ENCODE results near the gene AGPAT2. TPM values are rescaled to one million over a fixed set of nuclear protein-coding genes. Genes with fewer than 3 reads are reported as not detected.

Gene AGPAT2
- total and polyA plus RNA-seq, 2 experiments from 2014 or later: 31.8 to 44.7 TPM

DNA sequence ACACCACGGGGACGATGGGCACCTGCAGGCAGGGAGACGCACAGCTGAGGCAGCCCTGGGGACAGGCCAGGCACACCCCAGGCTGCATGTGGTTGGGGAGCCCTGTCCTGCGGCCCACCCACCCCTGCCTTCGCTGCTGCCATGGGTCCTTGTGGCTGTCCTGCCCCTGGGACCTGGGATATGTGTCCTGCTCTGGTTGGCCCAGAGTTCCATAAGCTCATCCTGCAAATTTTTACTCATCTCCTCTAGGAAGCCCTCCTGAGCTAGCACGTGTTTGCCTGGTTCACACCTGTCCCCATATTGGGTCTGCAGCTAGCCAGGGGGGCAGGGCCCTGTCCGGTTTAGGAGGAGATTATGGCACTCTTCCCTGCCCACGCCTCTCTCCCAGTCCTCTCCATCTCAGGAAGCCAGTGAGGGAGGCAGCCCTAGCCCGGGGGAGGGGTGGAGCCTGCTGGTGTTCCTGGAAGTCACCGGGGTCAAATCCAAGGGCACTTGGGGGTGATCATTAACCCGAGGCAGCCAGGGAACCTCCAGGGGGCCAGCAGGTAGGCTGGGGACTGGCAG lies 12.4 kb downstream of the AGPAT2 start:
- H3K4me2 ChIP-seq: no peak overlapping the region
- no peak overlapping the region for H3K4me3 ChIP-seq
- no peaks in the 10 kb centered on the region for H4K20me1 ChIP-seq (replicated peaks; ENCODE audit: insufficient read depth)
- H3K36me3 Mint-ChIP-seq (ENCODE audit: low read depth): no peaks in the 10 kb centered on the region
- no peak for DNase-seq (ENCODE audit: low spot score)
- H3K27ac ChIP-seq (ENCODE audit: low read depth): no peak overlapping the region
- H3K9me2 ChIP-seq (ENCODE audit: insufficient read depth): no peaks in the 10 kb centered on the region
- H3K4me1 ChIP-seq (ENCODE audit: insufficient read depth): no peaks in the 10 kb centered on the region
- no peaks in the 10 kb centered on the region for H3K27me3 ChIP-seq (ENCODE audit: insufficient read depth)
- no peak overlapping the region; the same call in 1 of the 2 replicates for H3K27ac Mint-ChIP-seq
- H3K27me3 Mint-ChIP-seq (ENCODE audit: insufficient read depth, low read depth, poor library complexity): peaks cover 9% of the 10 kb centered on the region
- H3K79me2 ChIP-seq (replicated peaks; ENCODE audit: insufficient read depth): no peaks in the 10 kb centered on the region
- no peaks in the 10 kb centered on the region for H3K36me3 ChIP-seq (ENCODE audit: insufficient read depth)
- no peaks in the 10 kb centered on the region for H3F3A ChIP-seq (replicated peaks; ENCODE audit: low read depth)
- H3K9me3 Mint-ChIP-seq: no peaks in the 10 kb centered on the region
- no peak overlapping the region for H3K4me3 Mint-ChIP-seq
- no peak; the same call in 2 of the 3 replicates for ATAC-seq
- TF ChIP-seq CTCF (conservative IDR thresholded peaks at IDR 0.05; ENCODE audit: low read depth in 2 of 2): no peak
- TF ChIP-seq ZNF462 (CRISPR knock-in tag; IDR thresholded peaks at IDR 0.05): no peak
- TF ChIP-seq STAT1 (IDR thresholded peaks at IDR 0.05; ENCODE audit: unreplicated experiment): no peak
- TF ChIP-seq, protein P1, sequence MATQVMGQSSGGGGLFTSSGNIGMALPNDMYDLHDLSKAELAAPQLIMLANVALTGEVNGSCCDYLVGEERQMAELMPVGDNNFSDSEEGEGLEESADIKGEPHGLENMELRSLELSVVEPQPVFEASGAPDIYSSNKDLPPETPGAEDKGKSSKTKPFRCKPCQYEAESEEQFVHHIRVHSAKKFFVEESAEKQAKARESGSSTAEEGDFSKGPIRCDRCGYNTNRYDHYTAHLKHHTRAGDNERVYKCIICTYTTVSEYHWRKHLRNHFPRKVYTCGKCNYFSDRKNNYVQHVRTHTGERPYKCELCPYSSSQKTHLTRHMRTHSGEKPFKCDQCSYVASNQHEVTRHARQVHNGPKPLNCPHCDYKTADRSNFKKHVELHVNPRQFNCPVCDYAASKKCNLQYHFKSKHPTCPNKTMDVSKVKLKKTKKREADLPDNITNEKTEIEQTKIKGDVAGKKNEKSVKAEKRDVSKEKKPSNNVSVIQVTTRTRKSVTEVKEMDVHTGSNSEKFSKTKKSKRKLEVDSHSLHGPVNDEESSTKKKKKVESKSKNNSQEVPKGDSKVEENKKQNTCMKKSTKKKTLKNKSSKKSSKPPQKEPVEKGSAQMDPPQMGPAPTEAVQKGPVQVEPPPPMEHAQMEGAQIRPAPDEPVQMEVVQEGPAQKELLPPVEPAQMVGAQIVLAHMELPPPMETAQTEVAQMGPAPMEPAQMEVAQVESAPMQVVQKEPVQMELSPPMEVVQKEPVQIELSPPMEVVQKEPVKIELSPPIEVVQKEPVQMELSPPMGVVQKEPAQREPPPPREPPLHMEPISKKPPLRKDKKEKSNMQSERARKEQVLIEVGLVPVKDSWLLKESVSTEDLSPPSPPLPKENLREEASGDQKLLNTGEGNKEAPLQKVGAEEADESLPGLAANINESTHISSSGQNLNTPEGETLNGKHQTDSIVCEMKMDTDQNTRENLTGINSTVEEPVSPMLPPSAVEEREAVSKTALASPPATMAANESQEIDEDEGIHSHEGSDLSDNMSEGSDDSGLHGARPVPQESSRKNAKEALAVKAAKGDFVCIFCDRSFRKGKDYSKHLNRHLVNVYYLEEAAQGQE (IDR thresholded peaks at IDR 0.05; ENCODE audit: unreplicated experiment): no peak
- no peak for TF ChIP-seq ZNF114 (CRISPR knock-in tag; IDR thresholded peaks at IDR 0.05)
- TF ChIP-seq POLR2AphosphoS5 (IDR thresholded peaks at IDR 0.05; ENCODE audit: low read depth): no peak
- no peak for TF ChIP-seq CREB1 (CRISPR knock-in tag; IDR thresholded peaks at IDR 0.05; ENCODE audit: low read depth)
- no peak for TF ChIP-seq JUNB (IDR thresholded peaks at IDR 0.05; ENCODE audit: unreplicated experiment)
- no peak for TF ChIP-seq EZH2phosphoT487 (IDR thresholded peaks at IDR 0.05; ENCODE audit: unreplicated experiment)
- no peak for TF ChIP-seq NANOG (IDR thresholded peaks at IDR 0.05; ENCODE audit: borderline replicate concordance)
- no peak for TF ChIP-seq ZNF331 (CRISPR knock-in tag; IDR thresholded peaks at IDR 0.05; ENCODE audit: low read depth)
- TF ChIP-seq EZH2 (IDR thresholded peaks at IDR 0.05; ENCODE audit: low read depth, unreplicated experiment): no peak
- TF ChIP-seq, protein P2, sequence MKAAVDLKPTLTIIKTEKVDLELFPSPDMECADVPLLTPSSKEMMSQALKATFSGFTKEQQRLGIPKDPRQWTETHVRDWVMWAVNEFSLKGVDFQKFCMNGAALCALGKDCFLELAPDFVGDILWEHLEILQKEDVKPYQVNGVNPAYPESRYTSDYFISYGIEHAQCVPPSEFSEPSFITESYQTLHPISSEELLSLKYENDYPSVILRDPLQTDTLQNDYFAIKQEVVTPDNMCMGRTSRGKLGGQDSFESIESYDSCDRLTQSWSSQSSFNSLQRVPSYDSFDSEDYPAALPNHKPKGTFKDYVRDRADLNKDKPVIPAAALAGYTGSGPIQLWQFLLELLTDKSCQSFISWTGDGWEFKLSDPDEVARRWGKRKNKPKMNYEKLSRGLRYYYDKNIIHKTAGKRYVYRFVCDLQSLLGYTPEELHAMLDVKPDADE (IDR thresholded peaks at IDR 0.05): no peak
- H2AFZ ChIP-seq: no peak overlapping the region
- H3K4me1 Mint-ChIP-seq: peaks cover 5% of the 10 kb centered on the region; the same call in 1 of the 3 replicates
